H1 (cell line): ENCODE data around the gene MLPH. TPM values are rescaled to one million over a fixed set of nuclear protein-coding genes. Genes with fewer than 3 reads are reported as not detected.

ENCODE experiments used
- CTCF ChIA-PET: fragments of 300-600 bp; sonication (Branson Sonifier 250); formaldehyde crosslinking; loops from one replicate; lab custom pipeline; 2021; ENCODE audit not compliant: partially characterized antibody; lab: Charles Lee
- POLR2A ChIA-PET: fragments of 300-600 bp; sonication (Branson Sonifier 250); formaldehyde crosslinking; loops from one replicate; lab custom pipeline; 2021; ENCODE audit warnings: inconsistent platforms; ENCODE audit not compliant: partially characterized antibody; lab: Charles Lee
- DNase-seq, 2 experiments: peaks; one replicate each; pipeline versions ENCODE4 v3.0.0 to v3.0.0-alpha.2; 2010 to 2022; ENCODE audit warnings: low spot score in 2 of 2, low read depth in 1 of 2, mixed read lengths in 1 of 2
- FAIRE-seq: peaks from 2 replicates; lab custom pipeline; 2011; peaks lifted over from hg19 to GRCh38; lab: Jason Lieb, UNC
- H2AFZ ChIP-seq: 2 replicates; pipeline ENCODE4 v1.8.1; 2012; ENCODE audit warnings: low read length, inconsistent platforms
- H2AK5ac ChIP-seq: 2 replicates; pipeline ENCODE4 v1.6.1; 2013; ENCODE audit warnings: low read depth, low read length
- H2BK120ac ChIP-seq: replicated peaks from 2 replicates; pipeline ENCODE3; 2013; ENCODE audit warnings: low read depth, low read length, inconsistent platforms
- H2BK12ac ChIP-seq: 2 replicates; pipeline ENCODE4 v1.6.1; 2013; ENCODE audit warnings: low read depth, low read length
- H2BK15ac ChIP-seq: 2 replicates; pipeline ENCODE4 v1.6.1; 2013; ENCODE audit warnings: low read length
- H2BK20ac ChIP-seq: 2 replicates; pipeline ENCODE4 v1.6.1; 2013; ENCODE audit warnings: low read length
- H2BK5ac ChIP-seq: 2 replicates; pipeline ENCODE4 v1.6.1; 2013; ENCODE audit warnings: low read depth, low read length
- H3K14ac ChIP-seq: 2 replicates; pipeline ENCODE4 v1.6.1; 2013; ENCODE audit warnings: inconsistent platforms; ENCODE audit not compliant: insufficient read length
- H3K18ac ChIP-seq: 2 replicates; pipeline ENCODE4 v1.6.1; 2013; ENCODE audit warnings: low read length; ENCODE audit errors: extremely low read depth
- H3K23ac ChIP-seq: 2 replicates; pipeline ENCODE4 v1.6.1; 2013; ENCODE audit warnings: inconsistent platforms; ENCODE audit not compliant: insufficient read length
- H3K23me2 ChIP-seq: 2 replicates; pipeline ENCODE4 v1.6.1; 2013; ENCODE audit warnings: low read depth, low read length
- H3K27ac ChIP-seq: 2 replicates; pipeline ENCODE4 v1.6.1; 2011; ENCODE audit warnings: low read depth, low read length, inconsistent platforms
- H3K27me3 ChIP-seq, 4 experiments: replicated peaks in 1 of 4; 1 replicate in 1 of 4; 2 replicates in 3 of 4; pipeline versions ENCODE4 v1.6.1 to v1.8.1; 2011 to 2013; ENCODE audit warnings: low read length in 3 of 4, mild to moderate bottlenecking in 3 of 4, inconsistent platforms in 2 of 4, mixed read lengths in 2 of 4, moderate library complexity in 1 of 4; ENCODE audit not compliant: control insufficient read depth in 3 of 4, insufficient read depth in 3 of 4; ENCODE audit errors: extremely low read depth in 1 of 4
- H3K36me3 ChIP-seq, 4 experiments: 2 replicates each; pipeline versions ENCODE4 v1.6.1 to v1.8.1; 2011 to 2013; ENCODE audit warnings: mild to moderate bottlenecking in 4 of 4, low read length in 3 of 4, moderate library complexity in 2 of 4, control low read depth in 1 of 4, inconsistent platforms in 1 of 4; ENCODE audit not compliant: insufficient read depth in 4 of 4, control insufficient read depth in 2 of 4
- H3K4ac ChIP-seq: replicated peaks from 2 replicates; pipeline ENCODE3; 2013; ENCODE audit warnings: low read length, low read depth, mixed read lengths, inconsistent platforms; ENCODE audit not compliant: insufficient read length
- H3K4me1 ChIP-seq, 4 experiments: replicated peaks in 1 of 4; 1 replicate in 1 of 4; 2 replicates in 3 of 4; pipeline versions ENCODE4 v1.6.1 to v1.8.1; 2011 to 2013; ENCODE audit warnings: low read length in 3 of 4, inconsistent platforms in 2 of 4, mixed read lengths in 1 of 4; ENCODE audit not compliant: insufficient read depth in 4 of 4, control insufficient read depth in 3 of 4
- H3K4me2 ChIP-seq, 2 experiments: 2 replicates each; pipeline versions ENCODE4 v1.6.1 to v1.8.1; 2011 to 2013; ENCODE audit warnings: low read depth in 2 of 2, low read length in 2 of 2, control low read depth in 1 of 2, inconsistent platforms in 1 of 2, mild to moderate bottlenecking in 1 of 2; ENCODE audit not compliant: insufficient read depth in 1 of 2
- H3K4me3 ChIP-seq, 4 experiments: fragments of 200-600, 300-600 bp in 1 of 4; sonication (generic), shearing (Covaris generic), sonication (Bioruptor Twin) in 1 of 4; 2 replicates each; pipeline versions ENCODE4 v1.5.1 to v1.8.1; 2011 to 2016; ENCODE audit warnings: low read length in 4 of 4, low read depth in 3 of 4, control low read depth in 2 of 4, inconsistent platforms in 2 of 4, mild to moderate bottlenecking in 2 of 4, mixed read lengths in 1 of 4, moderate library complexity in 1 of 4; ENCODE audit not compliant: insufficient read depth in 2 of 4; ENCODE audit errors: extremely low read depth in 1 of 4
- H3K56ac ChIP-seq: replicated peaks from 2 replicates; pipeline ENCODE3; 2013; ENCODE audit warnings: low read depth, mild to moderate bottlenecking, mixed read lengths, low read length, inconsistent platforms; ENCODE audit not compliant: insufficient read length
- H3K79me1 ChIP-seq: 2 replicates; pipeline ENCODE4 v1.6.1; 2013; ENCODE audit warnings: low read depth, low read length, control low read depth
- H3K79me2 ChIP-seq, 2 experiments: 2 replicates each; pipeline versions ENCODE4 v1.6.1 to v1.8.1; 2012 to 2013; ENCODE audit warnings: low read length in 2 of 2, mild to moderate bottlenecking in 2 of 2, inconsistent platforms in 1 of 2; ENCODE audit not compliant: insufficient read depth in 2 of 2, control insufficient read depth in 1 of 2
- H3K9ac ChIP-seq, 4 experiments: replicated peaks in 1 of 4; 1 replicate in 1 of 4; 2 replicates in 3 of 4; pipeline versions ENCODE4 v1.6.1 to v1.8.1; 2011 to 2013; ENCODE audit warnings: low read depth in 3 of 4, low read length in 3 of 4, control low read depth in 2 of 4, mild to moderate bottlenecking in 2 of 4, moderate library complexity in 2 of 4, inconsistent platforms in 1 of 4; ENCODE audit errors: extremely low read depth in 1 of 4
- H3K9me3 ChIP-seq, 2 experiments: 2 replicates each; pipeline versions ENCODE4 v1.6.1 to v1.8.1; 2012 to 2013; ENCODE audit warnings: mild to moderate bottlenecking in 2 of 2, moderate library complexity in 2 of 2, control low read depth in 1 of 2, inconsistent platforms in 1 of 2, low read depth in 1 of 2, low read length in 1 of 2, mixed read lengths in 1 of 2; ENCODE audit not compliant: insufficient read depth in 2 of 2
- H4K20me1 ChIP-seq, 2 experiments: replicated peaks in 1 of 2; 2 replicates each; pipeline versions ENCODE3 to v1.8.1; 2011 to 2013; ENCODE audit warnings: inconsistent platforms in 2 of 2, low read length in 2 of 2, mild to moderate bottlenecking in 1 of 2; ENCODE audit not compliant: insufficient read depth in 2 of 2, control insufficient read depth in 1 of 2
- H4K5ac ChIP-seq: 2 replicates; pipeline ENCODE4 v1.6.1; 2013; ENCODE audit warnings: low read length, low read depth, mixed read lengths, inconsistent platforms; ENCODE audit not compliant: insufficient read length
- H4K8ac ChIP-seq: 2 replicates; pipeline ENCODE4 v1.8.0; 2013; ENCODE audit warnings: mild to moderate bottlenecking, moderate library complexity, low read length, inconsistent platforms; ENCODE audit not compliant: insufficient read depth; ENCODE audit errors: extremely low read depth
- H4K91ac ChIP-seq: replicated peaks from 2 replicates; pipeline ENCODE3; 2013; ENCODE audit warnings: low read length, mixed read lengths, inconsistent platforms; ENCODE audit not compliant: insufficient read length
- BACH1 ChIP-seq: IDR thresholded peaks from 2 replicates; pipeline ENCODE4 v1.6.1; 2012; ENCODE audit warnings: low read length, improper control_type of control experiment
- CREB1 ChIP-seq: IDR thresholded peaks from 2 replicates; pipeline ENCODE4 v1.6.1; 2012; ENCODE audit warnings: inconsistent platforms
- E2F6 ChIP-seq: IDR thresholded peaks from 2 replicates; pipeline ENCODE4 v1.6.1; 2012; ENCODE audit warnings: inconsistent platforms
- GABPA ChIP-seq: IDR thresholded peaks from 2 replicates; pipeline ENCODE4 v1.6.1; 2011; ENCODE audit warnings: mild to moderate bottlenecking, low read length, moderate library complexity, borderline replicate concordance; ENCODE audit not compliant: insufficient read depth
- RAD21 ChIP-seq, 2 experiments: IDR thresholded peaks in 1 of 2; conservative IDR thresholded peaks in 1 of 2; 2 replicates each; pipeline ENCODE4 v1.6.1; 2011; ENCODE audit warnings: low read depth in 2 of 2, low read length in 2 of 2, improper control_type of control experiment in 1 of 2, inconsistent platforms in 1 of 2, mild to moderate bottlenecking in 1 of 2, moderate library complexity in 1 of 2
- RXRA ChIP-seq: IDR thresholded peaks from 2 replicates; pipeline ENCODE4 v1.6.1; 2011; ENCODE audit warnings: low read depth, mild to moderate bottlenecking, low read length, moderate library complexity; ENCODE audit not compliant: insufficient read depth
- SIRT6 ChIP-seq: IDR thresholded peaks from one replicate; pipeline ENCODE4 v1.7.1; 2012; ENCODE audit warnings: low read length, inconsistent platforms
- TBP ChIP-seq: IDR thresholded peaks from 2 replicates; pipeline ENCODE4 v1.6.1; 2011; ENCODE audit warnings: low read depth, low read length, improper control_type of control experiment
- whole genome bisulfite sequencing, 2 experiments: shearing (Covaris generic) in 1 of 2; methylation state at CpG; one replicate each; pipeline versions ENCODE4 v1.1.6 to v1.1.7; 2013 to 2015; ENCODE audit warnings: low lambda C conversion rate in 2 of 2, mixed read lengths in 2 of 2, inconsistent platforms in 1 of 2, low coverage in 1 of 2, missing lambda C conversion rate in 1 of 2; ENCODE audit not compliant: insufficient replicate concordance in 2 of 2, insufficient coverage in 1 of 2, insufficient read length in 1 of 2; ENCODE audit errors: extremely low coverage in 1 of 2, missing lambda C conversion rate in 1 of 2; 5-methylcytosine and 5-hydroxymethylcytosine counted together
- polyA plus RNA-seq, 7 experiments: library from polyadenylated mRNA; depleted of rRNA in 3 of 7; stranded (reverse) in 5 of 7; unstranded in 2 of 7; fragments of >200 nt in 5 of 7; fragments of 200-250 nt in 2 of 7; gene quantifications; 1 replicate in 5 of 7; 2 replicates in 1 of 7; 4 replicates in 1 of 7; pipeline versions ENCODE4 v1.2.1 to v1.2.3, GENCODE V29; 2011 to 2013; ENCODE audit warnings: missing spikeins in 2 of 7, mixed read lengths in 2 of 7
- total RNA-seq: library from RNA; stranded (reverse); fragmentation: NEBNext Ultra II Directional; extraction: Animal tissue kit (Norgen Biotek cat#: 25700); gene quantifications from 2 replicates; pipeline ENCODE4 v1.2.1, GENCODE V29; 2021

The MLPH gene
- total and polyA plus RNA-seq, 2 of the 8 experiments (the other 6 are each of a cell fraction or from before 2014, with no cell fraction given), result 12.7 to 17.0 TPM

GRCh38 chr2:237602409-237602808, 115.4 kb downstream of the MLPH start:
- FAIRE-seq (no peak), DNase-seq (no peak)
- WGBS, 2 experiments, result 76% methylated on average over 7 of the region's 7 CpGs; no CpG with 5 or more reads in 1 of the 2 experiments
- H3K4me3 ChIP-seq, result no peak overlapping the region
- H3K4me2 ChIP-seq, result no peak overlapping the region; a peak in 1 of 4 replicates
- H4K5ac ChIP-seq, result no peak overlapping the region
- H3K18ac ChIP-seq, result no peak overlapping the region
- no peak overlapping the region for H4K8ac ChIP-seq
- H2BK5ac ChIP-seq, result no peak overlapping the region
- no peak overlapping the region for H3K27ac ChIP-seq
- H4K91ac ChIP-seq, result no peak overlapping the region
- no peaks in the 10 kb centered on the region for H3K23me2 ChIP-seq
- no peak overlapping the region for H3K56ac ChIP-seq
- no peak overlapping the region for H2BK20ac ChIP-seq
- no peak for TF ChIP-seq SIRT6
- no peak for TF ChIP-seq CREB1
- no peak for TF ChIP-seq TBP
- no peak for TF ChIP-seq GABPA
- peak; percentile 55; the same call in 1 of the 2 replicates for TF ChIP-seq E2F6
- TF ChIP-seq BACH1, result no peak
- peak; percentile 17 to 30; a peak in 2 of 4 replicates for TF ChIP-seq RAD21 (IDR thresholded peaks at IDR 0.05 in 1 of 2, conservative IDR thresholded peaks at IDR 0.05 in 1 of 2; ENCODE audit: low read depth in 2 of 2, low read length in 2 of 2)
- no peak for TF ChIP-seq RXRA
- H3K9me3 ChIP-seq, result peaks cover 10 to 16% of the 10 kb centered on the region in 2 experiments; a peak in 3 of 4 replicates
- H2BK12ac ChIP-seq, result no peak overlapping the region; the same call in 1 of the 2 replicates
- H2BK120ac ChIP-seq, result no peak overlapping the region
- H2AK5ac ChIP-seq, result no peak overlapping the region
- H3K27me3 ChIP-seq, result no peaks in the 10 kb centered on the region
- no peaks in the 10 kb centered on the region for H4K20me1 ChIP-seq
- no peak overlapping the region for H3K14ac ChIP-seq
- H3K4me1 ChIP-seq, result peaks cover 2 to 18% (median 10%) of the 10 kb centered on the region in 4 experiments; a peak in 5 of 7 replicates
- H3K79me2 ChIP-seq, result no peaks in the 10 kb centered on the region
- peak overlapping the region; percentile 49; the same call in 1 of the 2 replicates for H2BK15ac ChIP-seq
- H3K36me3 ChIP-seq, result no peaks in the 10 kb centered on the region
- H2AFZ ChIP-seq, result no peak overlapping the region
- H3K9ac ChIP-seq, result no peak overlapping the region
- H3K79me1 ChIP-seq, result no peaks in the 10 kb centered on the region
- ChIA-PET CTCF (interaction anchor here (1.1 to 8.8 kb wide), 20 partner anchors 11 to 132 kb away, joined by 3 to 63 read pairs (median 8); partner anchors contain the start of gene RAB17), POLR2A (interaction anchor here (1.1 to 7.5 kb wide), 8 partner anchors 9 to 27 kb away, joined by 3 to 51 read pairs (median 8); partner anchors contain the start of genes LRRFIP1 and RAB17)
- H3K23ac ChIP-seq, result no peak overlapping the region
- no peak overlapping the region for H3K4ac ChIP-seq
